GM18870 (cell line): Measurements from ENCODE around the gene SPTSSA.

ENCODE experiments used
- ATAC-seq: cut with Tn5 transposase; IDR thresholded peaks from one replicate; pipeline ENCODE4 v1.9.1; 2021; ENCODE audit warnings: moderate library complexity; ENCODE audit not compliant: unreplicated experiment

Gene SPTSSA

DNA sequence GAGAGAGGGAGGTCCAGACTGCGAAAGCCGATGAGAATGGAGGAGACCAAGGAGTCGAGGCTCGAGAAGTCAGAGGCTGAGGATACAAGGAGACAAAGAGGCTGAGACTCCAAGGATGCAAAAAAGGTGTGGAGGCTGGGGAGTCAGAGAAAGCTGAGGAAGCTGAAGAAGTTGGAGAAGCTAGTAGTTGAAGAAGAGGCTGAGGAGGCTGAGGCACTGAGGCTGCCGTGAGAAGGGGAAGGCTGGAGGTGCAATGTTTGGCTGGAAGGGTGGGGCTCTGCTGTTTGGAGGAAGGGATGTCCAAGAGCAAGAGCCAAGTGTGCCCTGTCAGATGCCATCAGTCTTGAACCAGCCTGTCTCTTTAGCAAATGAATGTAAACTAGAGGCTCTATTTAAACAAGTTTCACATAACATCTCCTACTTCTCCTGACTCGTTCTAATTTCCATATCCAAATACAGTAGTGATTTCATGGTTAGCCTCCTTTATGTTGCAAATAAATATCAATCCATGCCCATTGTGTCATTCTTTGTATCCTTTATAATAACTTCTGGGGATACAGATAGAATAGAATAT is 10.8 kb upstream of the SPTSSA start:
- ATAC-seq = no peak

DNA sequence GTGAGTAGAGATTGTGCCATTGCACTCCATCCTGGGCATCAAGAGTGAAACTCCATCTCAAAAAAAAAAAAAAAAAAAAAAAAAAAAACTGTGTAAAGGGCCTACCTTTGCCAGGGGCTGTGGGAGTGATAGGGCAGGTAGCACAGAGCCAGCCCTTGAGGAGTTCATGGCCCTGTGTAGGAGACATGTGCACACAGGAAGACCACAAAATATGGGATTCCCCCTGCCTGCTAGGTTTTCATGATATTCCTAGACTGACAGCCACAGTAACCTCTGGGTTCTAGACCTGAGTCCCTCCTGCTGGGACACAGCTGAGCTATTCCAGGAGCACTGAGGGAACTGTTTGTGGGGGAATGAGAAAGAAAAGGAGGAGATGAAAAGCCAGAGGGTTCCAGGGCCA is 8.3 kb upstream of the SPTSSA start:
- no peak for ATAC-seq

DNA sequence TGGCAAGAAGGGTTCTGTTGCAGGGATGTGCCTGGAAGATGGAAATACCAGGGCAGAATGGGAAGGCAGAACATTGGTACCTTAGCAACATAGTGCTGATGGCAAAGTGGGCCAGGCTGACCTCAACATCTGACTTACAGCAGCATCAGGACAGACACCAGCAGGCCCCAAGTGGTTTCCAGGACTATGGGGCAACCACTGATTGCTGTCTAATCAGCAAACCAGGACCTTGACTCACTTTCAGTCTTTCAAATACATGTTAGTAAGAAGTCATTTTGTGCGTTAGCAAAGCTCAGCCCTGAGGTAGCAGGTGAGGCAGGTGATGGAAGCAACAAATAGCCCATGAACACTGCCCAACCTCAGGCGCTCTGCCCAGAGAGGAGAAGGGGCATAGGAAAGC is 4.7 kb upstream of the SPTSSA start:
- no peak for ATAC-seq

DNA sequence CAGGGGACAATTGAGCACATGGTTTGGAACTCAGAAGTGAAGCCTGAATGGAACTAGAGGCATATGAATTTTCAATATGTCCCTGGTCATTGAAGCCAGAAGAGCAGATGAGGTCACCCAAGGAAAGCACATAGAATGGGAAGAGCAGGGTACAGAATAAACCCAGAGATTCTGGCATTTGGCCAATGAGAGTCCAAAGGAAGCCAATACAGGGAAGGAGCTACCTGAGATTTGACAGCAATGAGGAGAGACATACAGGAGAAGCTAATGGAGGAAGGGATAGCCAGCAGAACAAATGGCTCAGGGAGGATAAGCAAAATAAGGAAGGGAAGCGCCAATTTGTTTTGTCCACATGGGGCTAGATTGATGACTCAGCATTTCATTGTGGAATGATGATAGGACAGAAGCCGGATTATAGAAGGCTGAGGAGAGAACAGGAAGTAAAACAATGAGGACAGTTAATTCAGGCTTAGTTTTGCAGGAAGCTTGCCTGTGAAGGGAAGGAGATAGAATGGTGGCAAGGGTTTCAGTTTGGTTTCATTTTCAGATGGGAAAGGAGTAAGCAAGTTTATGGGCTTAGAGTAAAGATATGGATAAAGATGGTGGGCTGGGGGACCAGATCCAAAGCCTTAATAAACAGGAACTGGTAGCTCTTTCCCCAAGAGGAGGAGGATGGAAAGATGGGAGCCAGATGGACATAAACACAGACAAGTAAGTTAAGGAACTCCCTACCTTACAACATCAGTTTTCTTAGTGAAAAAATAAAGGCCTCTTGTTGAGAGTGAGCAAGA is 3.2 kb upstream of the SPTSSA start:
- no peak for ATAC-seq

DNA sequence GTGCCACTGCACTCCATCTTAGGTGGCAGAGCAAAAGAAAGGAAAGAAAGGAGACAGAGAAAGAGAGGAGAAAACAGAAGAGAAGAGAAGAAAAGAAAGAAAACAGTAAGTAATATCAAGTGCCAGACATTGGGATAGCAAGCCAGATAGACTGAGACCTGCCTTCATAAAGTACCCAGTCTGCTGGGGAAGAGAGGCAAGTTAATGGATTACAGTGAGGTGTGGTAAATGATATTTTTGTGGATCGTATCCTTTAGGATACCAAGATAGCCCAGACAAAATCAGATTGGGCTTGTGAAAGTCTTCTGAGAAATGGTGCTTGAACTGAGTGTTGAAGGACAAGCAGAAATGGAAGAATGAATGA is 1.5 kb upstream of the SPTSSA start:
- no peak for ATAC-seq

DNA sequence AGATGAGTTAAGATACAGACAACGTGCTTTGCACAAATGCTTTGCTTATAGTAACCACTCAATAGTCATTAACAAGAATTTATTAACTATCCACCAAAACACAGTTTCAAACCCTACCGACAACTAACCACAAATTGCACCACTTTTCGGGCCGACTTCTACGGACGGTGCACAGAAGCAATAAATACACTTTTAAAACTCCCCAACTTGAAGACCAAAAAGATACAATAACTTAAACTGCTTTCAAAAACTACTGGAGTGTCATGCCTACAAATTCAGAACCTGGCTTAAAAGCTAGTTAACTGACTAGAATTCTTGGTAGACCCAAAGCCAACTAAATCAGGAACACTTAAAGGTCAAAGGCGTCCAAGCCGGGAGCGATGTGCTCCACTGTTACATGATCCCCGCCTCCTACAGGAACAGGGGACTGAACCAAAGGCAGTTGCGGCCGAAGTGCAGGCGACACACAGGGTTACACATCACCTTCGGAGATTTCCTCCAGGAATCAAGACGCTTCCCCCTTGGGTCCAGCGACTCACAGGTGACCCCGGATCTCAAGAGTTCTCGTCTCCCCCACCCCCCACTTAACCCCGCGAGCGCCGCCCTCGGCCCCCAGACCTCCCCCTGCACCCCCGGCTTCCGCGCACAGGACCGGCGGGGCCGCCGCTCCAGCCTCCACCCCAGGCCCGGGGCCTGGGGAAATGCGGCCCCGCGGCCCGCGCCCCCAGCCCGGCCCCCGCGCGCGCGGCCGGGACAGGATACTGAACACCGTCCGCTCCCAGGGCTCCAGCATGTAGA is 507 bp downstream of the SPTSSA start:
- no peak for ATAC-seq

DNA sequence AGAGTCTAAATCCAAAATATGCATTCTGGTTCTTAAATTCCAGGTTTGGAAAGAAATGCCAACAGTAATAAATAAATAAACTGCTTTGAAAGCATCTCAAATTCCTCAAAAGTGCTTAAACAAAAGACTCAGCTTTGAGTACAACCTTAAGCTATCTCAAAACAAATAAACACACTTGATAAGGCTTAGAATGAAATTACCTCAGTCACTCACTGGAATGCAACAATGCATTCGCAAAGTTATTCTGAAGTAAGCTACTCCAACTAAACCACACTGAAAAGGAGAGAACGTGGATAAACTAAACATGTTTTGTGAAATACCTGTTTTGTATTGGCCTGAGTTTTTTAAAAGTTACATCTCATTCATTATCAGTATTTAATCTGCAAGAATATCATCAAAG is 1.2 kb downstream of the SPTSSA start:
- no peak for ATAC-seq

DNA sequence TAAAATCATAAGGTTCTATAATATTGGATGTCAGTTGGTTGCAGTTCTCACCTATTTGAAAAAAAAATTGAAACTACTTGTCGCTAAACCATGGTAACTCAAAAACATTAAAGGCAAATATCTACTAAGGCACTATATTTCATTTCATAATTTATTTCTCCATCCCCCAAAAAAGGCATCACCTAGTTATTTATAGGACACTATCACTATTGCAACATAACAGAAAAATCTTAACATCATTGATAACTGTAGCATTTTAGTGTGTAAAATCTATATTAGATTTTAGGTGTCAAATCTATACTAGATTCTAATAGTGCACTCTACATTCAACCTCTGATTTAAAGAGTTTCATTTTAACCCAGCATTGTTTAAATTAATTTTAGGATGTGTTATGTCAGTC is 1.7 kb downstream of the SPTSSA start:
- no peak for ATAC-seq

DNA sequence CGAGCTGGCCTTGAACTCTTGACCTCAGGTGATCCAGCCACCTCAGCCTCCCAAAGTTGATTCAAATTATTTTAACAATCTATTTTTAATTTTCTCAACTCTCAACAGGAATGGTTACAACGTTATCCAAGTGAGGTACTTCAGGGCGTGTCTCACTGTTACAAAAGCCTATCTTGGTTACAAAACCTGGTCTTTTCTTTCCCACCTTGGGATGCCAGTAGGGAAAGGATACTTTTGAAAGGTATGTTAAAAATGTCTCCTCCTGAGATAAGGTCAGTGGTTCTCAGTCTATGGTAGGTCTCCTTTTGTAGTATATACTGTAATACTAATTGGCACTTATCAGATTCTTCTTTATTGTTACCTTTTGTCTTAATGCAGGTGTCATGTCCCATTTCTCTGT is 4.9 kb downstream of the SPTSSA start:
- no peak for ATAC-seq

DNA sequence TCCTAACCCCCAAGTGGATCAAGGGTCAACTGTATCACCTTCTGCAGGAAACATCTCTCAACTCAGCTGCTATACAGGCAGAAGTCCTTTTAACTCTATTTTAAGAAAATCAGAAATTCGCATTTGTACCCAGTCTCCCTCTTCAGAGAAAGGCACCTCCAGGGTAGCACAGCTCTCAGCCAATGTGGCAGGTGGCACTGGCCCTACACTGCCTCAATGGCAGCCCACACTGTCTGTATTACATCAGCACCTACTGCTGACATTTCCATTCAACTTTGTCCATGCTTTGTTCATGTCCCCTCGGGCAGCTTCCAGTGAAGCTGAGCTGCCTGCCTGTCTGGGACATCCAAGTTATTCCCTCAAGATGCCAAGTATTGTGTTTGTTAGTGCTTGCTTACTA is 8.8 kb downstream of the SPTSSA start:
- no peak for ATAC-seq

DNA sequence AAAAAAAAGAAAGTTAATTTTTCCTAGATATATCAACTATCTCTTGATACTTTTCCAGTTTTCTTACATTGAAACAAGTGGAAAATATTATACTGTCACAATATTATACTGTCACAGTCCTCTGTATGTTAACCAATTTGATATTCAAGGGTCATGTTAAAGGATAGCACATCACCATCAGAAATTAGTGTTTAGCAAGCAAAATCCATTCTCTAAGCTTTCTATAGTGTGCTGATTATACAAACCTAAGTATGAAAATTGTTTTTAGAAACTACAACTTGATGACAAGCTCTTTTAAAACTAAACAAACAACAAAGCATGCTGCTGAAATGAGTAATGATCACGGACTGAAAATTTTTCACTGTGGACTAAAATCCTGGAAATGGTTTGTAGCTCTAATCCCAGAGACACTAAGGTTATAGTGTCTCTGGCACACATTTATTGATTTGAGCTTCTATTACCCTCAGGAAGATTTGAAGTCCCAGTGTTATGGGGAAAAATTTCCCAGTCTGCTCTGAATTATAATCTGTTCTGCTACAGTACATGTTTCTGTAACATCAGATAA is 9.7 kb downstream of the SPTSSA start:
- no peak for ATAC-seq

DNA sequence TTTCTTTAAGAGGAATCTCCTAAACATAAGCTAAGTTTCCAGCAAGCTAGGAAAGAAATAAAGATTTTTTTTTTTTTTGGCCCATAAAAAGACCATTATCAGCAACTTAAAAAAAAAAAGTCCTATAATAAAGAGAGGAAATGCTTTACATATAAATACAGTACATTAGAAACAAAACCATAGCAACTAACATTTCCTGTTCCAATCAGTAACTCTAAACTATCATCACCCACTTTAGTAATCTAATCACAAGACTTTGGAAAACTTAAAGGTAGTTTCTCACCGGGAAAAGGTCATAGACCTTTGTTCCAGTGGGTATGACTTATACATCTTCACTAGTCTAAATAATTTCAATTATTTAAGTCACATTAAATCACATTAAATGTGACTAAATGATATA is 11.1 kb downstream of the SPTSSA start:
- no peak for ATAC-seq

DNA sequence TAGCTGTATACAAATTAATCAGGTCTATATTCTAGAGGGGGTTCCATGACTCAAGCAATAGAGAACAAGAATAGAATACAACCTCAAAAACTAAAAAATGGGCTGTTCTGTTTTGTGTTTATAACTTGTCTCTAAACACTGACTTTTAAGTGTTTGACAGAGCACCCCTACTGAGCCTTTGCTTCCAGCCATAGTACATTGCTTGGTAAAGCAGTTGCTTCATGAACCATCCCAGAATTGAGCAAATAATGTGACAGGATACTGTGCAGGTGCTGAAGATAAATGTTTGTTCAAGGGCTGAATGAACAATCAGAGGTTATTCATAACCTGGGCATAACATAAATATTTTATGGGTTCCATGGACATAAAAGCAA is 11.5 kb downstream of the SPTSSA start:
- ATAC-seq = no peak

DNA sequence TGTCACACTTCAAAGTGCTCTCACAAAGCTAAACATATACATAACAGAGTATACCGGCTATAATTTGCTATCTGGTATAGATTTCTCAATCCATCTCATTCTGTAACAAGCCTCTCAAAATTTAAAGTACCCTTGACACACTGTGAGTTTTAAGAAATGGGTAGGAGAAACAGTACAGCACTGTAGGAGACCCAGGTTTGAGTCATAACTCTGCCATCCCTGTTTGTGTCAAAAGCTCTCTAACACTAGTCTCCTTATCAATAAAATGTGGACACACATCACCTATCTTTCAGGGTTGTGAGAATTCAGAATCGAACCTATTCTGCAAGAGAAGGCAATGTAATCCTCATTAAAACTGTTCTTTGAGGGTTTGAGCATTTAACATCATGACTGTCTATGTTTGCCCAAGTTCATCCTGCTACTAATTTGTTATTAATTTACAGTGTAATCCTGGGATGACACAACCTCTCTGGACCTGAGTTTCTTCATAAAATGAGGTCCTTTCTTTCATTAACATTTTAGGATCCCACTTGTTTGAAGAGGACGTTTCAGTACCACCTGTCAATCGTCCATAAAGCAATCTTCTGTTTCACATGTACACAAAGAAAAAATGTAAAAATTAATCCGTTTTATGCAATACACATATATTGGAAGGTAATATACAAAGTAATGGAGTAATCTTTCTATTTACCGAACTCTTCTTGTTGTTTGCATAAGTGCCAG is 12.1 kb downstream of the SPTSSA start:
- ATAC-seq = no peak

DNA sequence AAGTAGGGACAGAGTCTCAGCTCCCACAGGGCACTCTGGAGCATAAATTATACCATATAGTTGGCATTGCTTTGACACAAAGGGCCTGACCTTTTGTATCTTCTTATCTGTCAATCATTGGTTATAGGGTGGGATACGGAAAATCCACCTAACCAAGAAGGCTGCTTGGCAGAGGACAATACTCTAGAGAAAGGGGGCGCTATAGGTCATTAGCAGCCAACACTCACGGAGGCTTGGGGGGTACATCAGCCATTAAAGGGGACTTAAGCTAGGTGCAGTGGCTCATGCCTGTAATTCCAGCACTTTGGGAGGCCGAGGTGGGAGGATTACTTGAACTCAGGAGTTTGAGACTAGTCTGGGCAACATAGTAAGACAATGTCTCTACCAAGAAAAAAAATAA is 22.9 kb downstream of the SPTSSA start:
- no peak for ATAC-seq

DNA sequence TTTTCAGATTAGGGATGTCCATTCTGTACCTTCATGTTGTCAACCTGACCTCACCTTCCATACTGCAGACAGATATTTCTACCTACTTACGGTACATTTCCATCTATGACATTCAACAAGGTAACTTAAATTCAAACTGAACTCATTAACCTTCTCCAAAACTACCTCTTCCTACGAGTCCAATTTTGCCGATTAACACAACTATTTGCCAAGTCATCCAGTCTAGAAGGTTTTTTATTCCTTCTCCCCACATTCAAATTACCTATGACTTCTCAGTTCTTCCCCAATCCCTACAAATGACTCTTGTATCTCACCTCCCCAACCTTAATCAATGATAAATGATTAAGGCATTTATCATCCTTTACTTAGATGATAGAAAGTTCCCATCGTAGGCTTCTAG is 23.6 kb downstream of the SPTSSA start:
- no peak for ATAC-seq

DNA sequence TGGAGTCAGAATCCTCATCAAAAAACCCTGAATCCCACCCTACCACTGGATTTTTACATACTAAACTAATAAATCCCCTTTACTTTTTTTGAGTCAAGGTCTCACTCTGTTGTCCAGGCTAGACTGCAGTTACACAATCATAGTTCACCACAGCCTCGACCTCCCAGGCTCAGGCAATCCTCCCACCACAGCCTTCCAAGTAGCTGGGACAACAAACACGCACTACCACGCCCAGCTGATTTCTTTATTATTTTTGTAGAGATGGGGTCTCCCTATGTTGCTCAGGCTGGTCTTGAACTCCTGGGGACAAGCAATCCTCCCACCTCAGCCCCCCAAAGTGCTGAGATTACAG is 24.3 kb downstream of the SPTSSA start:
- no peak for ATAC-seq

DNA sequence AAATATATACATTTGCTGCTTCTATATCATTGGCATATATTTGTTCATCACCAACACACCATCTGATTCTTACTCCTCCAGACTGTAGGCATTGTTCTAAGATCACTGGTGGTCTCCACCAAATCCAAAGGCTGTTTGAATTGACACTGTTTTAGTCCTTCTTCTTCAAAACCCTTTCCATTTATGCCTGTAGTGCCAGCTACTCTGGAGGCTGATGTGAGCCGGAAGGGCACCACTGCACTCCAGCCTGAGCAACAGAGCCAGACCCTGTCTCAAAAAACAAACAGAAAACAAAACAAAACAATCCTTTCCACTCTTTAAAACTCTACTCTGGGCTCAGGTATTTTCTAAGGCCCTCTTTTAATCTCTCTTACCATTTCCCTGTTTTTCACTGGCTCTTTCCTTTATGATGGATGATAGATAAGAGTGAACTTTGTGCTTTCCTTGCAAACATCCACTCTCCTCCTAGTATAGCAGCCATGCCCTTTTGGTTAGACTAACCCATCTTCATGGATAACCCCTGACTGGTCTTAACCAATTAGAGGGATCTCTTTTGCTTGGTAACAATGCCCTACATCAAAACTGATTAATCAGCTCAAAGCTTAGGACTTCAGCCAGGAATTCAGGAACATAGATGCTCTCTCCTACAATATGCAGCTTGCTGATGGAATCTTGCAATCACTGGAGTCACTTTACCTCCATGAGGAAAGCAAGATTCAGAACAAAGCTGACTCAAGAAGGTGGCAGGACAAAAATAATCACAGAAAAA is 24.9 kb downstream of the SPTSSA start:
- ATAC-seq = no peak

DNA sequence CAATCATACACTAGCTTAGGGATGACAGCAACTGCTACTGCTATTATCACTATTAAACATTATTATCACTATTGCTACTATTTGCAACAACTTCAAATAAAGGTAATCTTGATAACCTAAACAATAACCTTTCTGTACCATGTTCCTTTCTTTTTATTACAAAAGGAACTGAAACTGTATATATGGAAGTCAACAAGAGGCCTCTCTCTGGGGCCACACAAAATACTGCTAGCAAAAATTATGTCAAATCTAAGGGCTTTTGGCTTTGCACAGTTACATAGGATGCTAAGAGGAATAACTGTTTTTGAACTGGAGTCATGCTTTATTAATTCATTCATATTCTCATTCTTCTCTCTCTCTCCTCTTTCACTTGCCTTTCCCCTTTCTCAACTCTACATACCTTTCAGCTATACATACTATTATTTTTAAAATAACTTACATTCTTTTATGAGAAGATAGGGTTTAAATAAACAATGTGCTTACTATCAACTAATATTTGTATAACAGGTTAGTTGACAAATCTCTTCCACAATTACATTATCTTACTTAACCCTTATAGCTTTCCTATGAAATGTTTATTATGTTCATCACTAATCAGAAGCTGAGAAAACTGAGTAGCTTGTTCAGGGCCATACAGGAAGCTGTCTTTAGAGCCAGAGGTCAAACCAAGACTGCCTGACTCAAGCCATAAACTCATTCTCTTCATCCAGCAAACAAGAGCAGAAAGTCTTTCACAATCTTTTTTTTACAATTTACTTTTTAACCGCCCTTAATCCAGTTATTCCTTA is 25.7 kb downstream of the SPTSSA start:
- no peak for ATAC-seq

DNA sequence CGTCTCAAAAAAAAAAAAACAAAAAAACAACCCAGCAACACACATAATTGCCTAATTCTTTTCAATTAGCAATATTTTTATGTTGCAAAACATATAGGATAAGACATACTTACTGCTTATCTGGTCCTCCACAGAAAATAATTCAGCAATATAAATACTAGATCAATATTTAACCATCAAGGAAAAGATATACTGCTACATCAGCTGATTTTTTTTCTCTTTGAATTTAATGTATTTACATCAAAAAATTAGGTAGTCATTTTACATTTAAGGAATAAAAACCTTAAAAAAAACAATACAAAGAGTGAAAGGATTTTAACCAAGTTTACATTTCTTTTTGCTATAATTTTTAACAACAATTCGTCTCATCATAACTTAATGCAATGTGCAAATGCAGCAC is 28.1 kb downstream of the SPTSSA start:
- ATAC-seq = no peak
